AG09319 (cell line): ENCODE measurements around the gene CTIF.

Experiments used
- DNase-seq: peaks from one replicate; pipeline ENCODE4 v3.0.0-alpha.2; 2010; ENCODE audit warnings: low read depth; ENCODE audit errors: extremely low read depth
- TF ChIP-seq, protein P1 (sequence below): IDR thresholded peaks from 2 replicates; pipeline ENCODE4 v1.5.1; 2011; ENCODE audit warnings: low read depth, mild to moderate bottlenecking, inconsistent platforms, low read length, moderate library complexity

The CTIF gene

DNA sequence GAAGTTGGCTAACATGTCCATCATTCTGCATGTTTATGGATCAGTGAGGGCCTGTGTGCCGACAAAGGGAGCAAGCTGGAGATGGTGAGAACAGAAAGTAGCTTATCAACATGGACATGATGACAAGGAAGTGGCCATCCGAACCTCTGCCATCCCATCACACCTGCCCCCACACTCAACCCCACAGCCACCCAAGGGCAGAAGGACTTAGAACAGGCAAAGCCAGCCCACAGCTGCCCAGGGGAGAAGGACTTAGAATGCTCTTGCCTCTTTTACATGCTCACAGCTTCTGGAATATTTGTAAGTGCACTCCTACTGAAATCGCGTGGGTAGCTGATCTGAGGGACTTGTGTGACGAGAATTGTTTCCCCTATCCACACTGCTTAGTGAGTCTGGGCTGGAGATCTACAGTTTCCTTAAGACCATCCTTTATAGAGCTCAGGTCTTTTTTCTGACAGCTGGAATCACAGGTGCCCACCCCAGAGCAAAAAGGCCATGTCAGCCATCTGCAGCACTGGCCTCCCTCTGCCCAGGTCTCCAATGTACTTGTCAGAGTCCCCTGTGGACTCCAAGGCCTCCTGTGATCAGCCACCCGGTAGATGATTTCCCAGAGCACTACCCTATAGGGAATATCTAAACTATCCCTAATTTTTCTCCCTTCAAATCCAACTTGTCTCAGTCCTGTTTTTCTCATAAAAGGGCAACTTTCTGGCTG, 257.8 kb downstream of the CTIF start:
- no peak for DNase-seq
- TF ChIP-seq, protein P1, sequence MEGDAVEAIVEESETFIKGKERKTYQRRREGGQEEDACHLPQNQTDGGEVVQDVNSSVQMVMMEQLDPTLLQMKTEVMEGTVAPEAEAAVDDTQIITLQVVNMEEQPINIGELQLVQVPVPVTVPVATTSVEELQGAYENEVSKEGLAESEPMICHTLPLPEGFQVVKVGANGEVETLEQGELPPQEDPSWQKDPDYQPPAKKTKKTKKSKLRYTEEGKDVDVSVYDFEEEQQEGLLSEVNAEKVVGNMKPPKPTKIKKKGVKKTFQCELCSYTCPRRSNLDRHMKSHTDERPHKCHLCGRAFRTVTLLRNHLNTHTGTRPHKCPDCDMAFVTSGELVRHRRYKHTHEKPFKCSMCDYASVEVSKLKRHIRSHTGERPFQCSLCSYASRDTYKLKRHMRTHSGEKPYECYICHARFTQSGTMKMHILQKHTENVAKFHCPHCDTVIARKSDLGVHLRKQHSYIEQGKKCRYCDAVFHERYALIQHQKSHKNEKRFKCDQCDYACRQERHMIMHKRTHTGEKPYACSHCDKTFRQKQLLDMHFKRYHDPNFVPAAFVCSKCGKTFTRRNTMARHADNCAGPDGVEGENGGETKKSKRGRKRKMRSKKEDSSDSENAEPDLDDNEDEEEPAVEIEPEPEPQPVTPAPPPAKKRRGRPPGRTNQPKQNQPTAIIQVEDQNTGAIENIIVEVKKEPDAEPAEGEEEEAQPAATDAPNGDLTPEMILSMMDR: no peak

DNA sequence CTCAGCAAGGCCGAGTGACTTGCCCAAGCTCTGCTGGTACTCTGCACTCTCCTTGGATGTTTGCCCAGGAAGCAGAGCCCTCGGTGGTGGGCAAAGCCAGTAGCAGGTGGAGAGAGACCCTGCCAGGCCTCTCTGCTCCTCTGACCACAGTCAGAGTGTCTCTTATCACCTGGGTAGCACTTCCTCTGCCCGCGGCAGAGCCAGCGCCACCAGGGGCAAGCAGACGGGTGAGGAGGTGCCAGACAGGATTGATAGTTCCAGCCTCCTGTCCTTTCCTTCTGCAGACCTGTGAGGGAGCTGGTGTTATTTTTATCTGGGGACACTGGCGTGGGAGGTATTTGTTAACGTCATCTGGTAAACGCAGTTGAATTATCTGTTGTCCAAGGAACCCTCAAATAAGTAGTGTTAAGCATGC, 259.0 kb downstream of the CTIF start:
- DNase-seq: no peak
- TF ChIP-seq, protein P1: no peak

DNA sequence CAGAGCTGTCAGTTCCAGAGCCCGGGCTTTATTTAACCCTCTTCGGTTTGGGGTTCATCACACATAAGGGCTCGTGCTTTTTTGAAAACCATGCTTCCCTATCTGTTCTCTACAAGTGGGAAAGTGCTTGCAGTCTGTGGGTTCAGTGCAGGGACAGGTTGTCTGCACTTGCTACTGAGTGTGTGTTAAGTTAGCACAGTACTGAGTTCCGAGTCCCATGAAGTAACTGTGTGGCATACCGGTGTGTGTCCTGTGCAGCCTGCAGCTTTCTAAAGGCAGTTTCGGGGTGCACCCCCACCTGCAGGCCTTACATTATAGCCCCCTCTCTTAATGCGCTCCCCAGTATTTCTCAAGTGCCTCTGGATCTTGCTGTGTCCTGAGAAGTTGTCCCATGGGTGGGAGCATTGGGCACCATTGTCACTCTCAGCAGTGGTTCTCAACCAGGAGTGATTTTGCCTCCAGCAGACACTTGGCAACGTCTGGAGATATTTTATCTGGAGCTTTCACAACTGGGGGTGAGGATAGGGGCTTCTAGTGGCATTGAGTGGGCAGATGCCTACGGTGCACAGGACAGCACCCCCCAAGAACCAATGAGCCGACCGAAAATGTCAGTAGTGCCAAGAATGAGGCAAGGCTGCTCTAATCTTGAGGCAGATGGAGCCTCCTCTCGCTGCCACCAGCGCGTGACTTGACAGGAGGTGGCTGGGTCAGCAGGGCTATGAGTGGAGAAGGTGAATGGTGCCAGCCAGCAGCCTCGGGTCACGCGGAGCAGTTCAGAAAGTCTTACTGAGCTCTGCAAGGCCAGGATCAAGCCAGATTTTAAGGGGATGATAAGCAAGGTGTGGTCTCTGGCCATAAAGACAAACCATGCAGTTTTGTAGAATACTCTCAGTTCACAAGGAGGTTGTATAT, 259.8 kb downstream of the CTIF start:
- DNase-seq: no peak

GRCh38 chr18:48799724-48800315, 261.0 kb downstream of the CTIF start:
- TF ChIP-seq, protein P1: no peak

More for the DNA sequence above, 259.8 kb downstream of the CTIF start:
- TF ChIP-seq, protein P1: no peak

GRCh38 chr18:48800466-48800865, 261.6 kb downstream of the CTIF start:
- DNase-seq: no peak
- TF ChIP-seq, protein P1: no peak

More at GRCh38 chr18:48799724-48800315, 261.0 kb downstream of the CTIF start:
- DNase-seq: no peak

DNA sequence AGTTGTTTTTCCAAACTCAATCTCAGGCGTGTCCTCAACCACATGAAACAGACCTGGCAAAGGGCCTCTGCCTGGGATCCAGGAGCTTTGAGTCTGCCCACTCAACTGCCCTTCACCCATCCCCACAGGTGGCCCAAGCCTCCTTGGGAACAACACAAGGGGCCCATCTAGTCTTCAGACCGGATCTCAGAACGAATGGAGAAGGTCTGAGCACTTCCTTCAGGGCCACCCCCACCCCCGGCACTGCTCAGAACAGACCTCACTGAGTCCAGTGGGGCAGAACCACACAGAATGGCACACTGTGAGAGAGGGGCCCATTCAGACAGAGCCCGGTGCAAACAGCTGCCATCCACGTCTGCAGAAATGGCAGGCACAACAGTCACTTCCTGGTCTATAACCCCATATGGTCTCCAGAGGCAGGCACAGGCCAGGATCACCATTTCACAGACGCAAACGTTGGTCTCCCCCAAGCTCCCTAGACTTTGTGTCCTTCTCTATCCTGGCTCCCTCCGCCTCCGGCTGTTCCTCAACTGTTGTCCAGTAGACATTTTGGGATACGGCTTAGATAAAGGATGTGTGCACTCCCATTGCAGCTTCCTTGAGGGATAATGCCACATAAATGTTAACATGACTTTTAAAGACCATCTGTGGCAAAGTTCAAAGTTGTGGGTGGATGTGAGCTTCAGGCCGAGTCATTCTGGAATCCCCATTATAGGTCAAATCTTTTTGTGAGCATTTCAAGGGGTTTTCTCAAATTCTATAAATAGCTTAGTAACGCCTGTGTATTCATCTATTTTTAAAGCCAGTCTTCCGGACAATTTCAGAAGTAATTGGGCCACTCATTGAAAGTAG, 262.3 kb downstream of the CTIF start:
- TF ChIP-seq, protein P1: no peak
- no peak for DNase-seq
